ENCODE measurements around the gene MTA3. TPM values are rescaled to one million over a fixed set of nuclear protein-coding genes. Genes with fewer than 3 reads are reported as not detected.

MTA3 gene
- total RNA-seq, 4 donors from 2014 or later = 25.6 to 89.1 (median 64.0) TPM

DNA sequence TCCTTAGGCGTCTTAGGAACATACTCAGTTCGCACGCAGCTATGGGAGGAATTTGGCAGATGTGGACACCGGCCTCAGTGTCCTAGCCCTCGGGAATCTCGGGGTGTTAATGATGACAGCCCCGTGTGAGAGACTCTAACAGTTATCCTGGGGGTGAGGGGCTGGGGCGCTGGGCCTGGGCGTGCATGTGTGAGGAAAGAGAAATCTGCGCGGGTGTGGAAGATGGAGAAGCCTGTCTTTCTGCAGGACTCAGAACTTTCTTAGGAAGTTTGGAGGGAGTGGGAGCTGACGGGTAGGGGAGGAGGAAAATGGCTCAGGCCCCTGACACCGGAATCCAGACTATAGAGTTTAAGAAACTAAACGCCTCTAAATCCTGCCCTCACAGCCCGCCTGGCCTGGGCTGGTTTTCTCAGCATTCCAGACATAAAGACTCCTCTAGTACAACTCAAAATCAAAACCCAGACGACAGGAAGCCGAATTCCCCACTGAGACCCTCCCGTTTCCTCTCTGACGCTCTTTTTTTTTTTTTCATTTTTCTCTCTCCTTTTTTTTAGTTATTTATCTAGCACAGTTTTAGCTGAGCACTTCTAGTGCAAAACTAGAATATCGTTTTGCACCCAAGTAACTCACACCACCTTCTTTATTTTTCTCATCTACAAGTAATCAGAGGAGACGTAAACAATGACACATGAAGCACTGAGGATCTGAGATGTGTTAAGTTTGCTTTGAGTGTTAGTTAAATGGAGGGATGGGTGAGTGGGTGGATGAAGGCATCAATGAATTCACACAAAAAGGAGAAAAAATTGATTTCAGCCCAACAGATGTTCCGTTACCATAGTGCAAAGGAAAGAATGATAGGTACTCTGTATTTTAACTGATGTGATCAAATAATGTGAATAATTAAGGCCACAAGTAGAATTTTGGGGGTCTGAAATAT lies 225.2 kb downstream of the MTA3 start:
- DNase-seq = no peak
- intact Hi-C loops (cut with DNase I; ENCODE audit: low total_unique reads) = no loop called here
- no peaks in the 10 kb centered on the region for H3K36me3 ChIP-seq
- TF ChIP-seq, protein P1, sequence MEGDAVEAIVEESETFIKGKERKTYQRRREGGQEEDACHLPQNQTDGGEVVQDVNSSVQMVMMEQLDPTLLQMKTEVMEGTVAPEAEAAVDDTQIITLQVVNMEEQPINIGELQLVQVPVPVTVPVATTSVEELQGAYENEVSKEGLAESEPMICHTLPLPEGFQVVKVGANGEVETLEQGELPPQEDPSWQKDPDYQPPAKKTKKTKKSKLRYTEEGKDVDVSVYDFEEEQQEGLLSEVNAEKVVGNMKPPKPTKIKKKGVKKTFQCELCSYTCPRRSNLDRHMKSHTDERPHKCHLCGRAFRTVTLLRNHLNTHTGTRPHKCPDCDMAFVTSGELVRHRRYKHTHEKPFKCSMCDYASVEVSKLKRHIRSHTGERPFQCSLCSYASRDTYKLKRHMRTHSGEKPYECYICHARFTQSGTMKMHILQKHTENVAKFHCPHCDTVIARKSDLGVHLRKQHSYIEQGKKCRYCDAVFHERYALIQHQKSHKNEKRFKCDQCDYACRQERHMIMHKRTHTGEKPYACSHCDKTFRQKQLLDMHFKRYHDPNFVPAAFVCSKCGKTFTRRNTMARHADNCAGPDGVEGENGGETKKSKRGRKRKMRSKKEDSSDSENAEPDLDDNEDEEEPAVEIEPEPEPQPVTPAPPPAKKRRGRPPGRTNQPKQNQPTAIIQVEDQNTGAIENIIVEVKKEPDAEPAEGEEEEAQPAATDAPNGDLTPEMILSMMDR (IDR thresholded peaks at IDR 0.05) = no peak
- peak in 1 of 2 donors; percentile 19 for TF ChIP-seq POLR2A (IDR thresholded peaks at IDR 0.05)
- peak overlapping the region; percentile 45 to 79 for H3K4me3 ChIP-seq
- no peaks in the 10 kb centered on the region for H3K9me3 ChIP-seq
- peak overlapping the region; percentile 89 to 97 for H3K27ac ChIP-seq
- no peaks in the 10 kb centered on the region for H3K27me3 ChIP-seq
- H3K4me1 ChIP-seq = no peaks in the 10 kb centered on the region

GRCh38 chr2:42794271-42795046 lies 226.0 kb downstream of the MTA3 start:
- Histone ChIP-seq H3K36me3 (no peaks in the 10 kb centered on the region), H3K4me3 (no peak overlapping the region), H3K4me1 (no peaks in the 10 kb centered on the region), H3K9me3 (no peaks in the 10 kb centered on the region), H3K27ac (peak overlapping the region; percentile 89 to 97), H3K27me3 (no peaks in the 10 kb centered on the region)
- TF ChIP-seq, protein P1 (IDR thresholded peaks at IDR 0.05) = peak in 1 of 4 experiments; percentile 28
- no peak for TF ChIP-seq POLR2A (IDR thresholded peaks at IDR 0.05)
- intact Hi-C loops (cut with DNase I; ENCODE audit: low total_unique reads) = no loop called here
- DNase-seq = no peak

DNA sequence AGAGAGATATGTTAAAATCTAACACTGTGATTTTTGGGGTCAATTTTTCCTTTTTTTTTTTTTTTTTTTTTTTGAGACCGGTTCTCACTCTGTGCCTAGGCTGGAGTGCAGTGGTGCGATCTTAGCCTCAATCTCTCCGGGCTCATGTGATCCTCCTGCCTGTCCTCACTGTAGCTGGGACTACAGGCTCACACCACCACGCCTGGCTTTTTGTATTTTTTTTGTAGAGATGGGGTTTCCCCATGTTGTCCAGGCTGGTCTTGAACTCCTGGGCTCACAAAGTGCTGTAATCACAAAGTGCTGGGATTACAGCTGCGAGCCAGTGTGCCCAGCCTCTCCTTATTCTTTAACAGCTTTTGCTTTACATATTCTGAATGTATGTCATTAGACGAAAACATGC lies 226.8 kb downstream of the MTA3 start:
- intact Hi-C loops (cut with DNase I; ENCODE audit: low total_unique reads) = no loop called here
- Histone ChIP-seq H3K27me3 (no peaks in the 10 kb centered on the region), H3K9me3 (no peaks in the 10 kb centered on the region), H3K27ac (no peak overlapping the region), H3K4me3 (no peak overlapping the region), H3K4me1 (no peaks in the 10 kb centered on the region), H3K36me3 (no peaks in the 10 kb centered on the region)
- TF ChIP-seq, protein P1 (IDR thresholded peaks at IDR 0.05) = no peak
- no peak for TF ChIP-seq POLR2A (IDR thresholded peaks at IDR 0.05)
- DNase-seq = no peak

GRCh38 chr2:42795841-42796301 lies 227.4 kb downstream of the MTA3 start:
- intact Hi-C loops (cut with DNase I; ENCODE audit: low total_unique reads) = no loop called here
- Histone ChIP-seq H3K27ac (no peak overlapping the region), H3K4me3 (no peak overlapping the region), H3K4me1 (no peaks in the 10 kb centered on the region), H3K9me3 (no peaks in the 10 kb centered on the region), H3K27me3 (no peaks in the 10 kb centered on the region), H3K36me3 (no peaks in the 10 kb centered on the region)
- no peak for TF ChIP-seq POLR2A (IDR thresholded peaks at IDR 0.05)
- TF ChIP-seq, protein P1 (IDR thresholded peaks at IDR 0.05) = no peak
- DNase-seq = no peak
